Central memory CD8-positive, alpha-beta T cell (primary cell): Measurements from ENCODE around the gene DNAJB2.
"Not testable (repeated sequence)": the region's sequence is repeated elsewhere in the genome, so short reads cannot be mapped to it uniquely, and the experiment has no call there.

ENCODE experiments used
- ATAC-seq: fragments of 150-1000 bp; cut with Tn5 transposase; replicated peaks from 2 replicates; pipeline ENCODE4 v1.10.0; 2022; ENCODE audit warnings: mild to moderate bottlenecking, moderate FRiP score, moderate number of reproducible peaks; ENCODE audit not compliant: poor library complexity, severe bottlenecking; ENCODE audit errors: extremely low read depth
- DNase-seq, 2 donors: peaks; one replicate each; pipeline ENCODE4 v3.0.0; 2021; ENCODE audit warnings: low spot score in 2 of 2
- H3K27ac Mint-ChIP-seq: one replicate; pipeline ENCODE4 v1.8.0; 2022; ENCODE audit warnings: low read depth, mild to moderate bottlenecking, moderate library complexity, mixed read lengths
- H3K27me3 Mint-ChIP-seq: one replicate; pipeline ENCODE4 v1.8.0; 2022; ENCODE audit warnings: mixed read lengths
- H3K36me3 Mint-ChIP-seq: one replicate; pipeline ENCODE4 v1.8.0; 2022; ENCODE audit warnings: mild to moderate bottlenecking, moderate library complexity, mixed read lengths; ENCODE audit not compliant: insufficient read depth
- H3K4me1 Mint-ChIP-seq: one replicate; pipeline ENCODE4 v1.8.0; 2022; ENCODE audit warnings: mixed read lengths
- H3K4me3 Mint-ChIP-seq: one replicate; pipeline ENCODE4 v1.8.0; 2022; ENCODE audit warnings: mild to moderate bottlenecking, moderate library complexity, mixed read lengths
- H3K9me3 Mint-ChIP-seq: one replicate; pipeline ENCODE4 v1.8.0; 2022; ENCODE audit warnings: mixed read lengths

Gene DNAJB2

GRCh38 chr2:219300022-219300421, 20.9 kb downstream of the DNAJB2 start:
- H3K4me3 Mint-ChIP-seq, result no peak overlapping the region
- no peaks in the 10 kb centered on the region for H3K9me3 Mint-ChIP-seq
- H3K27ac Mint-ChIP-seq, result no peak overlapping the region
- no peak for ATAC-seq
- DNase-seq, result no peak
- peaks cover 10% of the 10 kb centered on the region for H3K4me1 Mint-ChIP-seq
- peaks cover 51% of the 10 kb centered on the region for H3K27me3 Mint-ChIP-seq
- peaks cover 4% of the 10 kb centered on the region for H3K36me3 Mint-ChIP-seq

GRCh38 chr2:219302412-219302968, 23.3 kb downstream of the DNAJB2 start:
- no peaks in the 10 kb centered on the region for H3K9me3 Mint-ChIP-seq
- no peak overlapping the region for H3K4me3 Mint-ChIP-seq
- peaks cover 75% of the 10 kb centered on the region for H3K27me3 Mint-ChIP-seq
- no peak for ATAC-seq
- H3K36me3 Mint-ChIP-seq, result peaks cover 3% of the 10 kb centered on the region
- no peak for DNase-seq
- H3K27ac Mint-ChIP-seq, result no peak overlapping the region
- no peaks in the 10 kb centered on the region for H3K4me1 Mint-ChIP-seq

- DNase-seq (no peak), ATAC-seq (no peak)
- Mint-ChIP-seq H3K4me1 (no peaks in the 10 kb centered on the region), H3K27me3 (peaks cover 84% of the 10 kb centered on the region), H3K36me3 (no peaks in the 10 kb centered on the region), H3K27ac (no peak overlapping the region), H3K9me3 (no peaks in the 10 kb centered on the region), H3K4me3 (no peak overlapping the region)
These were observed 25.1 kb downstream of the DNAJB2 start for GRCh38 chr2:219304223-219304622.

- H3K27me3 Mint-ChIP-seq, result peaks cover 89% of the 10 kb centered on the region
- ATAC-seq (no peak), DNase-seq (no peak)
- H3K27ac Mint-ChIP-seq, result no peak overlapping the region
- peaks cover 2% of the 10 kb centered on the region for H3K36me3 Mint-ChIP-seq
- no peak overlapping the region for H3K4me3 Mint-ChIP-seq
- H3K4me1 Mint-ChIP-seq, result no peaks in the 10 kb centered on the region
- no peaks in the 10 kb centered on the region for H3K9me3 Mint-ChIP-seq
These were observed 26.9 kb downstream of the DNAJB2 start for GRCh38 chr2:219306047-219306446.

GRCh38 chr2:219308142-219309101, 29.3 kb downstream of the DNAJB2 start:
- peaks cover 72% of the 10 kb centered on the region for H3K27me3 Mint-ChIP-seq
- ATAC-seq (peak; percentile 49), DNase-seq (peak; percentile 34 to 58)
- H3K4me3 Mint-ChIP-seq, result no peak overlapping the region
- H3K4me1 Mint-ChIP-seq, result no peaks in the 10 kb centered on the region
- peaks cover 2% of the 10 kb centered on the region for H3K36me3 Mint-ChIP-seq
- H3K9me3 Mint-ChIP-seq, result no peaks in the 10 kb centered on the region
- H3K27ac Mint-ChIP-seq, result no peak overlapping the region

GRCh38 chr2:219309278-219309677, 30.1 kb downstream of the DNAJB2 start, which contains the start of gene PTPRN:
Gene PTPRN (minus strand): TSS chr2:219309401. CDS start chr2:219309332, 69 bp downstream.
- H3K9me3 Mint-ChIP-seq, result no peaks in the 10 kb centered on the region
- peaks cover 65% of the 10 kb centered on the region for H3K27me3 Mint-ChIP-seq
- H3K4me3 Mint-ChIP-seq, result no peak within 1 kb of the TSS
- DNase-seq (no peak), ATAC-seq (no peak)
- H3K36me3 Mint-ChIP-seq, result peaks cover 2% of the 10 kb centered on the region
- H3K4me1 Mint-ChIP-seq, result no peaks in the 10 kb centered on the region
- no peak within 1 kb of the TSS for H3K27ac Mint-ChIP-seq

GRCh38 chr2:219312683-219313263, 33.6 kb downstream of the DNAJB2 start:
- not testable (repeated sequence) for DNase-seq, ATAC-seq, H3K9me3 Mint-ChIP-seq, H3K36me3 Mint-ChIP-seq, H3K27ac Mint-ChIP-seq, H3K4me3 Mint-ChIP-seq, H3K4me1 Mint-ChIP-seq
- peaks cover 41% of the 10 kb centered on the region for H3K27me3 Mint-ChIP-seq

- Mint-ChIP-seq H3K4me1 (no peaks in the 10 kb centered on the region), H3K36me3 (no peaks in the 10 kb centered on the region), H3K27ac (no peak overlapping the region), H3K4me3 (no peak overlapping the region), H3K27me3 (peaks cover 28% of the 10 kb centered on the region), H3K9me3 (no peaks in the 10 kb centered on the region)
- no peak for ATAC-seq
- DNase-seq, result no peak
These were observed 35.8 kb downstream of the DNAJB2 start for GRCh38 chr2:219314804-219315468.

- DNase-seq (no peak), ATAC-seq (no peak)
- H3K27ac Mint-ChIP-seq, result no peak overlapping the region
- no peaks in the 10 kb centered on the region for H3K9me3 Mint-ChIP-seq
- H3K4me3 Mint-ChIP-seq, result no peak overlapping the region
- peaks cover 3% of the 10 kb centered on the region for H3K36me3 Mint-ChIP-seq
- peaks cover 5% of the 10 kb centered on the region for H3K4me1 Mint-ChIP-seq
- peaks cover 60% of the 10 kb centered on the region for H3K27me3 Mint-ChIP-seq
These were observed 44.3 kb downstream of the DNAJB2 start for GRCh38 chr2:219323434-219323833.

GRCh38 chr2:219325136-219325535, 46.0 kb downstream of the DNAJB2 start:
- no peak overlapping the region for H3K4me3 Mint-ChIP-seq
- DNase-seq (no peak), ATAC-seq (no peak)
- no peak overlapping the region for H3K27ac Mint-ChIP-seq
- no peaks in the 10 kb centered on the region for H3K9me3 Mint-ChIP-seq
- H3K4me1 Mint-ChIP-seq, result peaks cover 5% of the 10 kb centered on the region
- peaks cover 76% of the 10 kb centered on the region for H3K27me3 Mint-ChIP-seq
- H3K36me3 Mint-ChIP-seq, result peaks cover 3% of the 10 kb centered on the region

- H3K27me3 Mint-ChIP-seq, result peaks cover 82% of the 10 kb centered on the region
- H3K4me3 Mint-ChIP-seq, result no peak overlapping the region
- H3K36me3 Mint-ChIP-seq, result peaks cover 3% of the 10 kb centered on the region
- no peak overlapping the region for H3K27ac Mint-ChIP-seq
- peaks cover 5% of the 10 kb centered on the region for H3K4me1 Mint-ChIP-seq
- ATAC-seq (no peak), DNase-seq (no peak)
- H3K9me3 Mint-ChIP-seq, result no peaks in the 10 kb centered on the region
These were observed 46.6 kb downstream of the DNAJB2 start for GRCh38 chr2:219325657-219326315.

- Mint-ChIP-seq H3K27ac (no peak overlapping the region), H3K4me3 (no peak overlapping the region)
These were observed 48.6 kb downstream of the DNAJB2 start for GRCh38 chr2:219327719-219328118.

More at GRCh38 chr2:219327719-219328118, 48.6 kb downstream of the DNAJB2 start:
- Mint-ChIP-seq H3K9me3 (peaks cover 6% of the 10 kb centered on the region), H3K27me3 (peaks cover 86% of the 10 kb centered on the region), H3K4me1 (peaks cover 7% of the 10 kb centered on the region), H3K36me3 (peaks cover 5% of the 10 kb centered on the region)
- DNase-seq, result no peak
- no peak for ATAC-seq
